ENCODE data around the gene TOMM22. TPM values are rescaled to one million over a fixed set of nuclear protein-coding genes. Genes with fewer than 3 reads are reported as not detected.

TOMM22 gene
- total and polyA plus RNA-seq, 2 donors (not counting 3 experiments of a cell fraction or from before 2014, with no cell fraction given): 62.3 to 98.8 TPM

- BruUV-seq (replicated peaks): no TSS peak
- H3K9me3 ChIP-seq (replicated peaks; ENCODE audit: control insufficient read depth, insufficient read depth, low read length): no peaks in the 10 kb centered on the region
- POLR2A ChIA-PET: interaction anchor here (0.5 to 1.2 kb wide), 4 partner anchors 8 to 50 kb away, joined by 3 to 4 read pairs (median 3); partner anchors contain the start of genes SUN2 and TOMM22
- H4K20me1 ChIP-seq (replicated peaks; ENCODE audit: control insufficient read depth, extremely low read depth, insufficient read depth, low read length): peaks cover 7% of the 10 kb centered on the region
- DNase-seq (ENCODE audit: low read depth, low spot score): peak; percentile 50
- H3K27me3 ChIP-seq (ENCODE audit: control insufficient read depth in 2 of 2, insufficient read depth in 2 of 2, low read length in 2 of 2): no peaks in the 10 kb centered on the region
- dilution Hi-C loops (cut with MboI; ENCODE audit: extremely low pct_ligation_motif_present, low sequenced_read_pairs) (no loop called here), intact Hi-C loops (cut with micrococcal nuclease) (loop anchor here (10.0 kb wide), 1 partner anchor 202 kb away; the partner anchor contains the start of gene DDX17)
- CTCF ChIA-PET: interaction anchor here (1.0 to 3.3 kb wide), 7 partner anchors 9 to 654 kb away, joined by 4 to 19 read pairs (median 9); partner anchors contain the start of gene TOMM22
- H2AFZ ChIP-seq (ENCODE audit: low read depth, low read length): peak overlapping the region; percentile 14
- FAIRE-seq: no peak
- peak overlapping the region; percentile 83 for H3K9ac ChIP-seq (replicated peaks; ENCODE audit: extremely low read depth, insufficient read depth, low read length)
- H3K4me1 ChIP-seq (ENCODE audit: control insufficient read depth, extremely low read depth, insufficient read depth, low read length): peaks cover 32% of the 10 kb centered on the region
- H3K79me2 ChIP-seq (ENCODE audit: control insufficient read depth, insufficient read depth, low read length): peaks cover 52% of the 10 kb centered on the region
- peak overlapping the region; percentile 84 to 95 (median 89) for H3K4me3 ChIP-seq (replicated peaks in 1 of 3; ENCODE audit: insufficient read depth in 1 of 3, low read depth in 1 of 3, low read length in 3 of 3)
- no peaks in the 10 kb centered on the region for H3K36me3 ChIP-seq (ENCODE audit: control insufficient read depth in 2 of 2, extremely low read depth in 1 of 2, insufficient read depth in 2 of 2, low read length in 2 of 2)
- H3K4me2 ChIP-seq (ENCODE audit: insufficient read depth, low read length): peak overlapping the region; percentile 97
- TF ChIP-seq POLR2AphosphoS5 (IDR thresholded peaks at IDR 0.05; ENCODE audit: insufficient read depth, low read depth, low read length): peak; percentile 5
- TF ChIP-seq, protein P1, sequence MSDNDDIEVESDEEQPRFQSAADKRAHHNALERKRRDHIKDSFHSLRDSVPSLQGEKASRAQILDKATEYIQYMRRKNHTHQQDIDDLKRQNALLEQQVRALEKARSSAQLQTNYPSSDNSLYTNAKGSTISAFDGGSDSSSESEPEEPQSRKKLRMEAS (IDR thresholded peaks at IDR 0.05; ENCODE audit: insufficient read depth, insufficient read length): no peak
- H3K9me1 ChIP-seq (replicated peaks; ENCODE audit: control insufficient read depth, extremely low read depth, insufficient read depth, low read length): no peaks in the 10 kb centered on the region
- H3K27ac ChIP-seq (ENCODE audit: insufficient read depth, low read depth, low read length): peak overlapping the region; percentile 67
Observed at GRCh38 chr22:38706101-38706900, 24.5 kb downstream of the TOMM22 start.

GRCh38 chr22:38706901-38707195, 25.1 kb downstream of the TOMM22 start:
- POLR2A ChIA-PET: no interaction called here
- peak overlapping the region; percentile 67 for H3K27ac ChIP-seq (ENCODE audit: insufficient read depth, low read depth, low read length)

More at GRCh38 chr22:38706901-38707195, 25.1 kb downstream of the TOMM22 start:
- FAIRE-seq (peak; percentile 48), DNase-seq (ENCODE audit: low read depth, low spot score) (no peak)
- Histone ChIP-seq H3K9me3 (replicated peaks; ENCODE audit: control insufficient read depth, insufficient read depth, low read length) (no peaks in the 10 kb centered on the region), H3K9ac (replicated peaks; ENCODE audit: extremely low read depth, insufficient read depth, low read length) (peak overlapping the region; percentile 83), H3K79me2 (ENCODE audit: control insufficient read depth, insufficient read depth, low read length) (peaks cover 57% of the 10 kb centered on the region), H3K9me1 (replicated peaks; ENCODE audit: control insufficient read depth, extremely low read depth, insufficient read depth, low read length) (no peaks in the 10 kb centered on the region), H3K4me1 (ENCODE audit: control insufficient read depth, extremely low read depth, insufficient read depth, low read length) (peaks cover 28% of the 10 kb centered on the region), H3K36me3 (ENCODE audit: control insufficient read depth in 2 of 2, extremely low read depth in 1 of 2, insufficient read depth in 2 of 2, low read length in 2 of 2) (no peaks in the 10 kb centered on the region), H3K4me3 (replicated peaks in 1 of 3; ENCODE audit: insufficient read depth in 1 of 3, low read depth in 1 of 3, low read length in 3 of 3) (peak overlapping the region; percentile 84 to 95 (median 89)), H3K4me2 (ENCODE audit: insufficient read depth, low read length) (peak overlapping the region; percentile 97), H2AFZ (ENCODE audit: low read depth, low read length) (no peak overlapping the region), H3K27me3 (ENCODE audit: control insufficient read depth in 2 of 2, insufficient read depth in 2 of 2, low read length in 2 of 2) (no peaks in the 10 kb centered on the region), H4K20me1 (replicated peaks; ENCODE audit: control insufficient read depth, extremely low read depth, insufficient read depth, low read length) (peaks cover 7% of the 10 kb centered on the region)
- TF ChIP-seq EZH2 (IDR thresholded peaks at IDR 0.05; ENCODE audit: borderline replicate concordance, low read depth, low read length, severe bottlenecking) (no peak), MYC (IDR thresholded peaks at IDR 0.05; ENCODE audit: low read depth, low read length) (no peak), FOS (IDR thresholded peaks at IDR 0.05; ENCODE audit: borderline replicate concordance, insufficient read depth, low read length) (no peak), POLR2A (IDR thresholded peaks at IDR 0.05; ENCODE audit: low read depth, low read length) (no peak), CTCF (IDR thresholded peaks at IDR 0.05; ENCODE audit: extremely low read depth in 1 of 2, insufficient read depth in 1 of 2, low read depth in 1 of 2, low read length in 2 of 2) (no peak), GATA2 (IDR thresholded peaks at IDR 0.05; ENCODE audit: insufficient read depth, insufficient read length, low read depth, low read length) (no peak), JUN (IDR thresholded peaks at IDR 0.05; ENCODE audit: borderline replicate concordance, insufficient read depth, insufficient read length, low read depth) (no peak), POLR2AphosphoS5 (IDR thresholded peaks at IDR 0.05; ENCODE audit: insufficient read depth, low read depth, low read length) (no peak)
- TF ChIP-seq, protein P1 (IDR thresholded peaks at IDR 0.05; ENCODE audit: insufficient read depth, insufficient read length): no peak
- intact Hi-C loops (cut with micrococcal nuclease) (loop anchor here (10.0 kb wide), 1 partner anchor 202 kb away; the partner anchor contains the start of gene DDX17), dilution Hi-C loops (cut with MboI; ENCODE audit: extremely low pct_ligation_motif_present, low sequenced_read_pairs) (no loop called here)
- CTCF ChIA-PET: interaction anchor here (1.3 to 3.3 kb wide), 5 partner anchors 9 to 654 kb away, joined by 4 to 19 read pairs (median 9); no protein-coding TSS in a partner anchor
- BruUV-seq (replicated peaks): no TSS peak

All from endothelial cell of umbilical vein (primary cell).